GM12865 (cell line): ENCODE measurements around the gene RASAL1.
"Not testable (repeated sequence)": the region's sequence is repeated elsewhere in the genome, so short reads cannot be mapped to it uniquely, and the experiment has no call there.

Experiments used
- DNase-seq: peaks from one replicate; pipeline ENCODE4 v3.0.0; 2010; ENCODE audit warnings: low read depth
- H3K4me3 ChIP-seq: 2 replicates; pipeline ENCODE4 v1.5.1; 2011; ENCODE audit warnings: mild to moderate bottlenecking, low read depth, low read length, control low read depth
- CTCF ChIP-seq: IDR thresholded peaks from 2 replicates; pipeline ENCODE4 v1.5.1; 2011; ENCODE audit warnings: low read length, control low read depth, low read depth, inconsistent platforms; ENCODE audit not compliant: insufficient read depth; ENCODE audit errors: missing control alignments

RASAL1 gene

GRCh38 chr12:113128802-113129663, 6.5 kb downstream of the RASAL1 start:
- TF ChIP-seq CTCF: no peak
- H3K4me3 ChIP-seq: no peak overlapping the region
- no peak for DNase-seq

- H3K4me3 ChIP-seq: no peak overlapping the region
- DNase-seq: no peak
- TF ChIP-seq CTCF: no peak
Observed at GRCh38 chr12:113127791-113128199, 7.8 kb downstream of the RASAL1 start.

GRCh38 chr12:113120670-113121370, 14.7 kb downstream of the RASAL1 start:
- no peak for DNase-seq
- H3K4me3 ChIP-seq: no peak overlapping the region
- no peak for TF ChIP-seq CTCF

GRCh38 chr12:113119980-113120669, 15.4 kb downstream of the RASAL1 start:
- no peak for DNase-seq
- H3K4me3 ChIP-seq: no peak overlapping the region
- TF ChIP-seq CTCF: no peak

- H3K4me3 ChIP-seq: no peak overlapping the region
- TF ChIP-seq CTCF: no peak
- no peak for DNase-seq
Observed at GRCh38 chr12:113118142-113118541, 17.4 kb downstream of the RASAL1 start.

- DNase-seq, H3K4me3 ChIP-seq: not testable (repeated sequence)
Observed at GRCh38 chr12:113117684-113118083, 17.9 kb downstream of the RASAL1 start.

GRCh38 chr12:113116875-113117274, 18.7 kb downstream of the RASAL1 start:
- no peak for DNase-seq
- no peak overlapping the region for H3K4me3 ChIP-seq
- no peak for TF ChIP-seq CTCF
